Loucy (cell line): ENCODE results near the gene SLFN11.

ENCODE experiments used
- H2AFZ ChIP-seq: fragments of 200-600 bp; sonication (generic); 2 replicates; pipeline ENCODE4 v1.6.0; 2016; ENCODE audit warnings: antibody characterized with exemption, mild to moderate bottlenecking, low read length, moderate library complexity
- H3F3A ChIP-seq: fragments of 200-600 bp; 2 replicates; pipeline ENCODE4 v1.6.0; 2016; ENCODE audit warnings: antibody characterized with exemption, low read depth, mild to moderate bottlenecking
- H3K27me3 ChIP-seq: fragments of 200-600 bp; sonication (generic); 2 replicates; pipeline ENCODE4 v1.6.1; 2014; ENCODE audit warnings: low read length, mild to moderate bottlenecking; ENCODE audit not compliant: insufficient read depth, poor library complexity, severe bottlenecking
- H3K36me3 ChIP-seq: fragments of 200-600 bp; sonication (generic); 2 replicates; pipeline ENCODE4 v1.6.1; 2016; ENCODE audit warnings: low read length; ENCODE audit not compliant: insufficient read depth
- H3K4me1 ChIP-seq: fragments of 200-600 bp; sonication (generic); 2 replicates; pipeline ENCODE4 v1.5.1; 2014; ENCODE audit warnings: low read length, mild to moderate bottlenecking; ENCODE audit not compliant: insufficient read depth, poor library complexity, severe bottlenecking
- H3K4me2 ChIP-seq: fragments of 200-600 bp; sonication (generic); 2 replicates; pipeline ENCODE4 v1.6.0; 2014; ENCODE audit warnings: antibody characterized with exemption, low read length, low read depth, mild to moderate bottlenecking; ENCODE audit not compliant: poor library complexity, severe bottlenecking
- H3K4me3 ChIP-seq: fragments of 200-600 bp; sonication (generic); 2 replicates; pipeline ENCODE4 v1.5.1; 2014; ENCODE audit warnings: low read length, mild to moderate bottlenecking, mixed read lengths; ENCODE audit not compliant: poor library complexity, severe bottlenecking
- H3K79me2 ChIP-seq: fragments of 200-600 bp; sonication (generic); 2 replicates; pipeline ENCODE4 v1.6.1; 2014; ENCODE audit warnings: low read length; ENCODE audit not compliant: insufficient read depth
- H3K9ac ChIP-seq: fragments of 200-600 bp; sonication (generic); 2 replicates; pipeline ENCODE4 v1.6.0; 2014; ENCODE audit warnings: mild to moderate bottlenecking, low read depth, low read length, moderate library complexity; ENCODE audit not compliant: poor library complexity, severe bottlenecking
- H3K9me2 ChIP-seq: fragments of 200-600 bp; sonication (generic); replicated peaks from 2 replicates; pipeline ENCODE4 v1.6.1; 2016; ENCODE audit warnings: low read depth, low read length, mixed read lengths
- H3K9me3 ChIP-seq: fragments of 200-600 bp; sonication (generic); 2 replicates; pipeline ENCODE4 v1.6.1; 2014; ENCODE audit warnings: mild to moderate bottlenecking, antibody characterized with exemption, low read length, low read depth; ENCODE audit not compliant: insufficient read depth
- H4K20me1 ChIP-seq: fragments of 200-600 bp; sonication (generic); 2 replicates; pipeline ENCODE4 v1.6.0; 2014; ENCODE audit warnings: antibody characterized with exemption, low read length, mild to moderate bottlenecking; ENCODE audit not compliant: insufficient read depth, poor library complexity, severe bottlenecking
- CTCF ChIP-seq: fragments of 200-600 bp; sonication (generic); conservative IDR thresholded peaks from 2 replicates; pipeline ENCODE4 v1.5.1; 2014; ENCODE audit warnings: mild to moderate bottlenecking, antibody characterized with exemption, low read length
- EZH2phosphoT487 ChIP-seq: fragments of 200-600 bp; IDR thresholded peaks from 2 replicates; pipeline ENCODE4 v1.6.1; 2018; ENCODE audit warnings: antibody characterized with exemption, mild to moderate bottlenecking, moderate library complexity, borderline replicate concordance

SLFN11 gene

GRCh38 chr17:35361027-35361426, 12.4 kb downstream of the SLFN11 start:
- peaks cover 84% of the 10 kb centered on the region for H3K36me3 ChIP-seq
- peaks cover 75% of the 10 kb centered on the region for H4K20me1 ChIP-seq
- peak overlapping the region; percentile 36 for H3K4me3 ChIP-seq
- H3F3A ChIP-seq: no peaks in the 10 kb centered on the region
- H3K9me3 ChIP-seq: no peaks in the 10 kb centered on the region
- peak overlapping the region; percentile 65 for H3K4me2 ChIP-seq
- H3K9ac ChIP-seq: no peak overlapping the region
- H3K4me1 ChIP-seq: peaks cover 34% of the 10 kb centered on the region
- TF ChIP-seq CTCF (no peak), EZH2phosphoT487 (no peak)
- no peak overlapping the region for H2AFZ ChIP-seq
- peaks cover 67% of the 10 kb centered on the region for H3K79me2 ChIP-seq
- H3K27me3 ChIP-seq: no peaks in the 10 kb centered on the region
- H3K9me2 ChIP-seq: no peaks in the 10 kb centered on the region

GRCh38 chr17:35359398-35359797, 14.0 kb downstream of the SLFN11 start:
- Histone ChIP-seq H3K27me3 (no peaks in the 10 kb centered on the region), H2AFZ (no peak overlapping the region), H3K79me2 (peaks cover 51% of the 10 kb centered on the region), H3K4me3 (no peak overlapping the region), H3K9ac (no peak overlapping the region), H4K20me1 (peaks cover 70% of the 10 kb centered on the region), H3K9me3 (no peaks in the 10 kb centered on the region), H3K4me2 (no peak overlapping the region), H3K36me3 (peaks cover 94% of the 10 kb centered on the region), H3F3A (no peaks in the 10 kb centered on the region), H3K9me2 (no peaks in the 10 kb centered on the region), H3K4me1 (peaks cover 33% of the 10 kb centered on the region)
- TF ChIP-seq CTCF (no peak), EZH2phosphoT487 (no peak)

- no peak overlapping the region for H3K9ac ChIP-seq
- H3K9me2 ChIP-seq: no peaks in the 10 kb centered on the region
- H3K9me3 ChIP-seq: no peaks in the 10 kb centered on the region
- H3K36me3 ChIP-seq: peaks cover 66% of the 10 kb centered on the region
- H2AFZ ChIP-seq: no peak overlapping the region
- H3K79me2 ChIP-seq: 0 out of 2 replicates have a peak, but pooled peaks cover 6% of the 10 kb centered on the region
- H3F3A ChIP-seq: no peaks in the 10 kb centered on the region
- TF ChIP-seq EZH2phosphoT487: no peak
- TF ChIP-seq CTCF: no peak
- no peaks in the 10 kb centered on the region for H3K27me3 ChIP-seq
- H3K4me3 ChIP-seq: no peak overlapping the region
- H3K4me2 ChIP-seq: no peak overlapping the region
- H3K4me1 ChIP-seq: peaks cover 7% of the 10 kb centered on the region
- H4K20me1 ChIP-seq: peaks cover 32% of the 10 kb centered on the region
Observed at GRCh38 chr17:35352284-35352683, 21.1 kb downstream of the SLFN11 start.
